HepG2 (cell line): ENCODE measurements around the gene TIFAB.

Experiments used
- BCL3 ChIP-seq: sonication (generic); formaldehyde crosslinking; IDR thresholded peaks from 2 replicates; pipeline ENCODE4 v1.5.1; 2020; ENCODE audit warnings: mild to moderate bottlenecking, missing genetic modification reagents, moderate library complexity
- EZH2 ChIP-seq: conservative IDR thresholded peaks from 2 replicates; pipeline ENCODE4 v1.6.1; 2012; ENCODE audit warnings: mild to moderate bottlenecking, low read depth, low read length, moderate library complexity
- KDM6A ChIP-seq: IDR thresholded peaks from 2 replicates; pipeline ENCODE4 v1.6.1; 2016; ENCODE audit warnings: low read depth
- MAZ ChIP-seq, 2 experiments: sonication (generic) in 1 of 2; formaldehyde crosslinking in 1 of 2; IDR thresholded peaks; 2 replicates each; pipeline versions ENCODE4 v1.5.0 to v1.6.1; 2012 to 2020; ENCODE audit warnings: low read depth in 2 of 2, mild to moderate bottlenecking in 2 of 2, borderline replicate concordance in 1 of 2, improper control_type of control experiment in 1 of 2, low read length in 1 of 2, missing genetic modification reagents in 1 of 2, moderate library complexity in 1 of 2
- PTBP1 ChIP-seq: fragments of 200-400 bp; formaldehyde crosslinking; IDR thresholded peaks from 2 replicates; pipeline ENCODE4 v1.6.1; 2018; ENCODE audit warnings: low read length, low read depth; ENCODE audit not compliant: poor library complexity, severe bottlenecking
- SIX1 ChIP-seq: sonication (generic); formaldehyde crosslinking; IDR thresholded peaks from 2 replicates; pipeline ENCODE4 v1.4.0; 2020; ENCODE audit warnings: missing genetic modification reagents, borderline replicate concordance
- ZNF232 ChIP-seq: sonication (generic); formaldehyde crosslinking; IDR thresholded peaks from 2 replicates; pipeline ENCODE4 v1.4.0; 2020; ENCODE audit warnings: missing genetic modification reagents, borderline replicate concordance
- TF ChIP-seq, protein P1 (sequence below): sonication (generic); formaldehyde crosslinking; IDR thresholded peaks from 2 replicates; pipeline ENCODE4 v1.4.0; 2020; ENCODE audit warnings: missing genetic modification reagents

DNA sequence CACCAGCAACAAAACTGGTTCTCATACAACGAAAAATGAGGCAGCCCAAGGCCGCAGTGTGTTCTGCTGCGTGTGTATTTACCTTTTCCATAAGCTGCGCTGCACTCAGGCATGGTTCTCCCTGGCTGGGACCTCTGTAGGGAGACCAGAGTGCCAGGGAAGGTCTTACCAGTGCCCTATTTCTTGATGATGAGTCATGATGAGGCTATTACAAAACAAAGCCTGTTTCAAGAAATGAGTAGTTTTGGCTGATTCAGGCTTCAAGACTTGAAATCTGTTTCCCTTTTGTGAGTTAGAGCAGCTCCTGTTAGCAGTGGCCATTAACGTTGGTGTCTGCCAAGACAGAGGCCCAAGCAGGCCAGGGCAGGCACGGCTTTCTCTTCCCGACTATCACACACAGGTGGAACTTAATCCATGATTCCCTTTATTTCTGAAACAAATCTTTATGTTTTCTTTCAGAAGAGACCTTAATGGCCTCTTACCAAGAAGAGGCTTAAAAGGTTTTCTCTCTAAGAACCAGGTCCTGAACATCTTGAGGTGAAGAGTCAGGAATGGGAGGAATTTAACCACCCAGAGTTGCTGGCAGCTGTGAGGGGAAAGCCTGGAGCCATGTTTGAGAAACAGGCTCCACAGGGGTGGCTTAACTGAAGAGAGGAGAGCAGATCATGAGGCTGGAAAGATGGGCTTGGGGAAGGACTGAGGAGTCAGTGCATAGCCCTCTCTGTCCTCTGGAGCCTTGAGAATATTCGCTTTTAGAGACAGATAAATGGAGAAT lies 41.4 kb upstream of the TIFAB start:
- TF ChIP-seq EZH2 (no peak), BCL3 (no peak), KDM6A (no peak), SIX1 (CRISPR knock-in tag) (no peak), PTBP1 (no peak), MAZ (IDR thresholded peaks at IDR 0.05; ENCODE audit: borderline replicate concordance, low read depth, low read length) (no peak), MAZ (CRISPR knock-in tag; IDR thresholded peaks at IDR 0.05; ENCODE audit: low read depth) (no peak), ZNF232 (CRISPR knock-in tag) (no peak)
- TF ChIP-seq, protein P1, sequence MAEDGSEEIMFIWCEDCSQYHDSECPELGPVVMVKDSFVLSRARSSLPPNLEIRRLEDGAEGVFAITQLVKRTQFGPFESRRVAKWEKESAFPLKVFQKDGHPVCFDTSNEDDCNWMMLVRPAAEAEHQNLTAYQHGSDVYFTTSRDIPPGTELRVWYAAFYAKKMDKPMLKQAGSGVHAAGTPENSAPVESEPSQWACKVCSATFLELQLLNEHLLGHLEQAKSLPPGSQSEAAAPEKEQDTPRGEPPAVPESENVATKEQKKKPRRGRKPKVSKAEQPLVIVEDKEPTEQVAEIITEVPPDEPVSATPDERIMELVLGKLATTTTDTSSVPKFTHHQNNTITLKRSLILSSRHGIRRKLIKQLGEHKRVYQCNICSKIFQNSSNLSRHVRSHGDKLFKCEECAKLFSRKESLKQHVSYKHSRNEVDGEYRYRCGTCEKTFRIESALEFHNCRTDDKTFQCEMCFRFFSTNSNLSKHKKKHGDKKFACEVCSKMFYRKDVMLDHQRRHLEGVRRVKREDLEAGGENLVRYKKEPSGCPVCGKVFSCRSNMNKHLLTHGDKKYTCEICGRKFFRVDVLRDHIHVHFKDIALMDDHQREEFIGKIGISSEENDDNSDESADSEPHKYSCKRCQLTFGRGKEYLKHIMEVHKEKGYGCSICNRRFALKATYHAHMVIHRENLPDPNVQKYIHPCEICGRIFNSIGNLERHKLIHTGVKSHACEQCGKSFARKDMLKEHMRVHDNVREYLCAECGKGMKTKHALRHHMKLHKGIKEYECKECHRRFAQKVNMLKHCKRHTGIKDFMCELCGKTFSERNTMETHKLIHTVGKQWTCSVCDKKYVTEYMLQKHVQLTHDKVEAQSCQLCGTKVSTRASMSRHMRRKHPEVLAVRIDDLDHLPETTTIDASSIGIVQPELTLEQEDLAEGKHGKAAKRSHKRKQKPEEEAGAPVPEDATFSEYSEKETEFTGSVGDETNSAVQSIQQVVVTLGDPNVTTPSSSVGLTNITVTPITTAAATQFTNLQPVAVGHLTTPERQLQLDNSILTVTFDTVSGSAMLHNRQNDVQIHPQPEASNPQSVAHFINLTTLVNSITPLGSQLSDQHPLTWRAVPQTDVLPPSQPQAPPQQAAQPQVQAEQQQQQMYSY (CRISPR knock-in tag): no peak
